Ishikawa (cell line): ENCODE data around the gene AK9.

ENCODE experiments used
- CEBPB ChIP-seq: IDR thresholded peaks from 2 replicates; pipeline ENCODE4 v1.6.1; 2012
- CREB1 ChIP-seq: IDR thresholded peaks from 2 replicates; pipeline ENCODE4 v1.6.1; 2012; ENCODE audit warnings: low read depth
- EGR1 ChIP-seq: IDR thresholded peaks from 2 replicates; pipeline ENCODE4 v1.6.1; 2012
- EP300 ChIP-seq: IDR thresholded peaks from 2 replicates; pipeline ENCODE4 v1.6.1; 2012; ENCODE audit warnings: borderline replicate concordance
- FOXM1 ChIP-seq: IDR thresholded peaks from 2 replicates; pipeline ENCODE4 v1.6.1; 2012; ENCODE audit warnings: low read depth, borderline replicate concordance
- MAX ChIP-seq: IDR thresholded peaks from 2 replicates; pipeline ENCODE4 v1.6.1; 2012
- NFIC ChIP-seq: IDR thresholded peaks from 2 replicates; pipeline ENCODE4 v1.6.1; 2012
- RAD21 ChIP-seq: IDR thresholded peaks from 2 replicates; pipeline ENCODE4 v1.6.1; 2012; ENCODE audit warnings: low read depth
- REST ChIP-seq: IDR thresholded peaks from 2 replicates; pipeline ENCODE4 v1.6.1; 2012; ENCODE audit warnings: low read depth, mild to moderate bottlenecking
- TAF1 ChIP-seq: IDR thresholded peaks from 2 replicates; pipeline ENCODE4 v1.6.1; 2012; ENCODE audit warnings: low read depth, mild to moderate bottlenecking
- TCF12 ChIP-seq: IDR thresholded peaks from 2 replicates; pipeline ENCODE4 v1.6.1; 2012; ENCODE audit warnings: low read depth
- TEAD4 ChIP-seq: IDR thresholded peaks from 2 replicates; pipeline ENCODE4 v1.6.1; 2012
- USF1 ChIP-seq: IDR thresholded peaks from 2 replicates; pipeline ENCODE4 v1.6.1; 2012
- YY1 ChIP-seq: IDR thresholded peaks from 2 replicates; pipeline ENCODE4 v1.6.1; 2012; ENCODE audit warnings: low read depth
- ZBTB7A ChIP-seq: IDR thresholded peaks from 2 replicates; pipeline ENCODE4 v1.6.1; 2012; ENCODE audit warnings: low read depth

AK9 gene

GRCh38 chr6:109705258-109705657 is 14.3 kb upstream of the AK9 start:
- TF ChIP-seq YY1 (no peak), RAD21 (peak; percentile 98)

DNA sequence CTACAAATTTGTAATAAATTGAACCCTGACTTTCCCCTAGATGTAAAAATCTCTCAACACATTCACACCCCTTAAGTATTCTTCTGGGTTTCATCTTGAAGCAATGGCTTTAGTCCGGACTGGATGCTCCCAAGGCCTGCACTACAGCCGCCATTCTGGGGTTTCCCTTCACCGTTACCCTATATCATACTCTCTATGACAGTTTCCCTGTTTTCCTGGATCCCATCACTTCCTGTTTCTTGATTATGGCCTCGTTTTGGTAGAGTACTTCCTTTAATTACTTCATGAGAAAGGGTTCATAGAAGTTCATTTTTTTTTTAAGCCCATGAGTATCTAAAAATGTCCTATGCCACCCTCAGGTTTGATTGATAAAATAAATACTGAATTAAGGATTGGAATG is 11.8 kb upstream of the AK9 start:
- TF ChIP-seq FOXM1 (no peak), CREB1 (no peak), EP300 (no peak), REST (no peak), RAD21 (no peak), TAF1 (no peak), MAX (no peak), CEBPB (no peak), NFIC (no peak), ZBTB7A (no peak), YY1 (no peak), TCF12 (no peak), TEAD4 (no peak), USF1 (no peak), EGR1 (no peak)

- TF ChIP-seq TCF12, result no peak
Observed at GRCh38 chr6:109701774-109702173, 10.8 kb upstream of the AK9 start.

- TF ChIP-seq TAF1 (no peak), EP300 (no peak), NFIC (no peak), CEBPB (no peak), TCF12 (no peak), YY1 (no peak), CREB1 (no peak), REST (no peak)
Observed at GRCh38 chr6:109701221-109701620, 10.2 kb upstream of the AK9 start.

GRCh38 chr6:109696355-109696754 is 5.4 kb upstream of the AK9 start:
- TF ChIP-seq EGR1, result no peak
- TF ChIP-seq EP300, result no peak
- TF ChIP-seq FOXM1, result no peak
- TF ChIP-seq TAF1, result no peak
- TF ChIP-seq USF1, result no peak
- TF ChIP-seq CREB1, result no peak
- TF ChIP-seq REST, result no peak
- no peak for TF ChIP-seq YY1
- no peak for TF ChIP-seq ZBTB7A
- TF ChIP-seq MAX, result no peak
- no peak for TF ChIP-seq CEBPB
- TF ChIP-seq NFIC, result no peak
- no peak for TF ChIP-seq RAD21
- no peak for TF ChIP-seq TCF12
- no peak for TF ChIP-seq TEAD4

GRCh38 chr6:109695468-109695867 is 4.5 kb upstream of the AK9 start:
- TF ChIP-seq EP300 (no peak), REST (no peak), CREB1 (no peak), NFIC (no peak), YY1 (no peak), EGR1 (no peak), TEAD4 (no peak), RAD21 (no peak), CEBPB (no peak), TCF12 (no peak), MAX (no peak), FOXM1 (no peak), ZBTB7A (no peak), TAF1 (no peak), USF1 (no peak)
